OCI-LY1 (cell line): ENCODE data around the gene ZNF541.

Experiments
- EZH2 ChIP-seq: fragments of 200-600 bp; sonication (generic), shearing (Covaris generic); IDR thresholded peaks from 2 replicates; pipeline ENCODE4 v1.8.0; 2017; ENCODE audit warnings: borderline replicate concordance, mixed run types, mild to moderate bottlenecking, antibody characterized with exemption, low read length, moderate library complexity, mixed read lengths
- TF ChIP-seq, protein P1 (sequence below): fragments of 200-600 bp; sonication (generic), shearing (Covaris generic); IDR thresholded peaks from 2 replicates; pipeline ENCODE4 v1.5.1; 2017; ENCODE audit warnings: mild to moderate bottlenecking, antibody characterized with exemption, low read length, moderate library complexity, mixed read lengths

GRCh38 chr19:47534628-47535027, 38.3 kb downstream of the ZNF541 start:
- TF ChIP-seq, protein P1, sequence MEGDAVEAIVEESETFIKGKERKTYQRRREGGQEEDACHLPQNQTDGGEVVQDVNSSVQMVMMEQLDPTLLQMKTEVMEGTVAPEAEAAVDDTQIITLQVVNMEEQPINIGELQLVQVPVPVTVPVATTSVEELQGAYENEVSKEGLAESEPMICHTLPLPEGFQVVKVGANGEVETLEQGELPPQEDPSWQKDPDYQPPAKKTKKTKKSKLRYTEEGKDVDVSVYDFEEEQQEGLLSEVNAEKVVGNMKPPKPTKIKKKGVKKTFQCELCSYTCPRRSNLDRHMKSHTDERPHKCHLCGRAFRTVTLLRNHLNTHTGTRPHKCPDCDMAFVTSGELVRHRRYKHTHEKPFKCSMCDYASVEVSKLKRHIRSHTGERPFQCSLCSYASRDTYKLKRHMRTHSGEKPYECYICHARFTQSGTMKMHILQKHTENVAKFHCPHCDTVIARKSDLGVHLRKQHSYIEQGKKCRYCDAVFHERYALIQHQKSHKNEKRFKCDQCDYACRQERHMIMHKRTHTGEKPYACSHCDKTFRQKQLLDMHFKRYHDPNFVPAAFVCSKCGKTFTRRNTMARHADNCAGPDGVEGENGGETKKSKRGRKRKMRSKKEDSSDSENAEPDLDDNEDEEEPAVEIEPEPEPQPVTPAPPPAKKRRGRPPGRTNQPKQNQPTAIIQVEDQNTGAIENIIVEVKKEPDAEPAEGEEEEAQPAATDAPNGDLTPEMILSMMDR: no peak
- no peak for TF ChIP-seq EZH2
